Measurements from ENCODE around the gene DHRS3.

DHRS3 gene

DNA sequence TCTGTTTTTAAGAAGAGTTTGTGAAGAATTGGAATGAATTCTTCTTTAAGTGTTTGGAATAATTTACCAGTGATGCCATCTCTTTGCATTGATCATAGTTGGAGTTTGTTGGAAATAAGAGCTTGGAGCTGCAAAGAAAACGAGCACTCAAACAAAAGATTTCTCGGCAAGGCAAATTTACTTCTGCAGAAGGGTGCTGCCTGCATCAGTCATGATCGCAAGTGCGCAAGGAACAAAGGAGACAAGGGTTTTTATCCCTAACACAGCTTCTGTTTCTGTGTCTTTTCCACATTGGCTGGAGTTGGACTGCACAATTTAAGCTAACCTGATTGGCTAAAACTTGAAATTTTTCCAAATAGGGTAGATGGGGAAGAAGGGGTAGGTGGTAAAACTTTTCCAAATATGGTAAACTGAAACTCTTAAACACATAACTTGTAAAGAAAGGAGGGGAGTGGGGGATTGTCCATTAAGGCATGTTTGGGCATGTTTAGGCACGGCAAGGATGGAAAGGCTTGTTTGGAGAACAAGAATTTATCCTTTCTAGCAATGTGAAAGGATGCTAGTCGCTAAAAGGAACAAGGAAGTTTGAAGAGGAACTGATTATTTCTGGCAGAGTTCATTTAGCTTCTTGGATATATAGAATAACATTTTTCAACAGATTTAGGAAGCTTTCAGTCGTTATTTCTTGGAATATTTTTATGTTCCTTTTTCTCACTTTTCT lies 22.4 kb upstream of the DHRS3 start:
- no peak for DNase-seq (ENCODE audit: low read depth in 2 of 3, low spot score in 2 of 3)

DNA sequence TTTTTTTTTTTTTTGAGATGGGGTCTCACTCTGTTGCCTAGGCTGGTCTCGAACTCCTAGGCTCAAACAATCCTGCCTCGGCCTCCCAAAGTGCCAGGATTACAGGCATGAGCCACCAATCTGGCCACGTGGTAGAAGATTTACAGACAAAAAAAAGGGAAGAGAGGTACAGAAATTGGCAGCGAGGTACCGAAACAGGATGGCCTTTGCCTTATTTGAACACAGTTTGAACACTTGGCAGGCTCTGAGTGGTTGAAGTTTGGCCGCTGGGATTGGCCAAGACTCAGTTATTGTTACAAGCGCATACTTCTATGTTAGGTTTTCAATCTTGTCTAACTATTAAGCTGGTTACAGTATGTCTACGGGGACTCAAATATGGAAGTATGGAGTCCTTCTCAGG lies 19.7 kb upstream of the DHRS3 start:
- DNase-seq (ENCODE audit: low read depth in 2 of 3, low spot score in 2 of 3): no peak

DNA sequence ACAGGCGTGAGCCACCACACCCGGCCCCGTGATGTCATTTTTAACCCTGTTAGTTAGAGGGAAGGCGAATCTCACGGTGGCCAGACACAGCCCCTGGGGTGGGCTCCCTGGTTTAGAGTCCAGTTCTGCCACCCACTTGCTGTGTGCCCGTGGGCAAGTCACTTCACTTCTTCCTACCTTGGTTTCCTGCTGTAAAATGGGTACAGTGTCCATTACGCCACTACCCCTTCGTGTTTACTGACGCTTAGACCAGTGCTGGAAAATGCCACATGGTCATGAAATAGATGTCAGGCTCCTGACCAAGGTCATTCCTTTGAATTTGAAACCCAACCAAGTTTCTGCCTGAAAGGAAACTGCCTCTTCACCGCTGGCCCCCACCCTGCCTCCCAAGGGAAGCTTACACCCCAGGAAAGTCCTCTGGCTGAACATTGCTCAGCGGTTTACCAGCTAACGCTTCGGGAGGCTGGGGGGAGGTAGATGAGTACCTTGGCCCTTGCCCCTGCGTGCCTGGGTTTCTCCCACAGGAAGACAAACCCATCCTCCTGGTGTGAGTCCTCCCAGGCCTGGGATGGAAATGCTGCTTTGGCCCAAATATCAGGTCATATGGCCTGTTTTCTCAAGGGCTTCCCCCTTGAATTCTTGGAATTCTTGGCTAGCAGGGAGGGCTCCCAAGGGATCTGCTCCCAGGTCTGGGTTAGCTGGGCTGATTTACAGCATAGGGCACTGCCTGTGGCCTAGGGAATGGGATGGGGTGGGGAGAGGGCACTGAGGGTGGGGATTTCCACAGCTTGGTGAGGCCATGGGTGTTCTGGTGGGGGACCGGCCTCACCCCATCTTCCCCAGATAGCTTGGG lies 18.3 kb upstream of the DHRS3 start:
- DNase-seq (ENCODE audit: low read depth in 2 of 3, low spot score in 2 of 3): no peak

DNA sequence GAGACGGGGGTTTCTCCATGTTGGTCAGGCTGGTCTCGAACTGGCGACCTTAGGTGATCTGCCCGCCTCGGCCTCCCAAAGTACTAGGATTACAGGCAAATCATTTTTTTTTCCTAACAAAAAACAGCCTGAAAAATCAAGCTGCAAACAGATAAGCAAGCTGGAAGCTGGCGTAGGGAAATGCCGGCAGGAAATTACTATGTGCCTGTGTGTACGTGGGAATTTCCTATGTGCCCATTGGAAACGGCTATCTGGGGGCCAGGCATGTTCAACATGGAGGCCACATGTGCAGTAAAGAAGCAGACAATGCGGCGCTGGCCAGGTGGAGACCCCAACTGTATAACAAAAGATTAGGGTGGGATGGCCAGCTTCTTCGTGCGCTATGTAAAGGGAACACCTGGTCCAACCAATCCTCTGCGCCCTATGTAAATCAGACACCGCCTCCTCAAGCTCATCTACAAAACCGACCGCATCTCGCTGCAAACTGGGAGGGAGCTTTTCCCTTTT lies 16.7 kb upstream of the DHRS3 start:
- no peak for DNase-seq (ENCODE audit: low read depth in 2 of 3, low spot score in 2 of 3)

DNA sequence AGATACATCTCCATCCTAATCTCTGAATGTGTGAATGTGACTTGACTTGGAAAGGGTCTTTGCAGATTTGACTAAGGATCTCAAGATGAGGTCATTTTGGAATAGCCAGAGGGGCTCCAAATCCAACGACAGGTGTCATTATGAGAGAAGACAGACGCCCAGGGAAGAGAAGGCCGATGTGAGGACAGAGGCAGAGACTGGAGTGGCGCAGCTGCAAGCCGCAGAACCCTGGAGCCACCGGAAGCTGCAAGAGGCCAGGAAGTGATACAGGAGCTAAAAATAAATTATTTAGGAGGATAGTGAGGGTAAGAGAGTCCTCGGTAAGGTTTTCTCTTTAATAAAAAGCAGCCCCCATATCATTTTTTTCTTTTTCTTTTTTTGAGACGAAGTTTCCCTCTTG lies 16.1 kb upstream of the DHRS3 start:
- DNase-seq (ENCODE audit: low read depth in 2 of 3, low spot score in 2 of 3): no peak

DNA sequence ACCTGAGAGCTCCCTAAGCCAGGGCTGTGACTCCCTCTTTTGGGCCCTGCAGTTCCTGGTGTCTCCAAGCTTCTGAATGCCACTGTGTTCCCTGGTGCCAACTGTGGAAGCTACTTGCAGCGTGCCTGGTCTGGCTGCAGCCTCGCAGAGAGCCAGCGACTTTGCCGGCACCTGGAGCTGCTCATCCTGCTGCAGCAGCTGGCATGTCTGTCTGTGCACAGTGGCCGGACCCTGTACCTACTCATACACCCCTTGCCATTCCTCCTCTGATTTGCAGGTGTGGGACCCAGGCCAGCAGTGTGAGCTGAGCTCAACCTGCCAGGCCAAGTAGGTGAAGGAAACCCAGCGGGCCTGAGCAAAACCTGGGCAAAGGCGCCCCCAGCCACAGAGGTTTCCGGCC lies 13.6 kb upstream of the DHRS3 start:
- DNase-seq (ENCODE audit: low read depth in 2 of 3, low spot score in 2 of 3): no peak

DNA sequence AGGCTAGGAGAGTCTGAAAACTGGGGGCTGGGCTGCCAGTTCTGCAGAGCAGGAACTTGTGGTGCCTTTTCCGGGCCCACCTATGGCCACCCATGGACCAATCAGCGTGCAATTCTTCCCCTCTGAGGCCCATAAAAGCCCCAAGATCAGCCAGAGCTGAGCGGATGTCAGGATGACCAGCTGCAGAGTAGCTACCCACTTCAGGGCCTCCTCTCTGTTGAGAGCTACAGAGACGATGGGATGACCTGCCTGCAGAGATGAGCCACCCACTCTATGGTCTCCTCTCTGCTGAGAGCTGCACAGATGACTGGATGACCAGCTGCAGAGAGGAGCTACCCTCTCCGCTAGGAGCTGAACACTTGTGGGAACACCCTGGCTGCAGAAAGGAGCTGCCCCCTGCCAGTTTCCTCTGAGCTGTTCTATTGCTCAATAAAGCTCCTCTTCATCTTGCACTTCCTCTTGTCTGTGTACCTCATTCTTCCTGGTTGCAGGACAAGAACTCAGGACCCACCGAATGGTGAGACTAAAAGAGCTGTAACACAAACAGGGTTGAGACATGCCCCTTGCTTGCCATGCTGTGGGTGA lies 13.0 kb upstream of the DHRS3 start:
- no peak for DNase-seq (ENCODE audit: low read depth in 2 of 3, low spot score in 2 of 3)

DNA sequence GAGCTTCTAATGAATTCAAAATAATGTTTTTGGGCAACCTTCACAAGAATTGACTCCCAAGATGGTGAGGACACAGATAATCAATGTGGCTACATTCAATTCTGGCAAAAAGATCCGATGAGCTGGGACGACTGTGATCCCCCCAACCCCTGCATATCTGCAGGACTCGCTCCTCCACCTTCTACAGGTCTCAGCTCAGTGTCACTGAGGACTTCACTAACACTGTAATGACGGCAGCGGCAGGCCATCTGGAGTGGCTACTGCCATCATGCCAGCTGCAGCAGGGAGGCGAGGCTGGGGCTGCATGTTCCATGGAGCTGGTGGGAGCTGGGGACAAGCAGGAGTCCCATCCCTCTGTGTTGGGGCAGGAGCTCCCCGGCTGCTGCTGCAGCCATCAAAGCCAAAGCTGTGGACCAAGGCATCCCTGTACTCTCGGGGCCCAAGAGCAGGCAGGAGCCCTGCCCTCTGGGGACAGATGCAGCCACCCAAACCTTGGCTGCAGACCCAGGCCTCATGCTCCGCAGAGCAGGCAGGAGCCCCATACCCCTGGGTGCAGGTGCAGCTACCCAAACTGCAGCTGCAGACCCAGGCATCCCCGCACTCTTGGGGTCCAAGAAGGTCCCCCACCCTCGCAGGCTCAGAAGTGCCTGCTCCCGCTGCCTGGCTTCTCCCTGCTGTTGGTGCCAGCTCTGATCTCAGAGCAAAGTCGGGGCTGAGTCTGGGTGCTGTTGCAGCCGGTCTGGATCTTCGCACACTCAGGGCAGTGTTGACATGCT lies 12.2 kb upstream of the DHRS3 start:
- DNase-seq (ENCODE audit: low read depth in 2 of 3, low spot score in 2 of 3): no peak

DNA sequence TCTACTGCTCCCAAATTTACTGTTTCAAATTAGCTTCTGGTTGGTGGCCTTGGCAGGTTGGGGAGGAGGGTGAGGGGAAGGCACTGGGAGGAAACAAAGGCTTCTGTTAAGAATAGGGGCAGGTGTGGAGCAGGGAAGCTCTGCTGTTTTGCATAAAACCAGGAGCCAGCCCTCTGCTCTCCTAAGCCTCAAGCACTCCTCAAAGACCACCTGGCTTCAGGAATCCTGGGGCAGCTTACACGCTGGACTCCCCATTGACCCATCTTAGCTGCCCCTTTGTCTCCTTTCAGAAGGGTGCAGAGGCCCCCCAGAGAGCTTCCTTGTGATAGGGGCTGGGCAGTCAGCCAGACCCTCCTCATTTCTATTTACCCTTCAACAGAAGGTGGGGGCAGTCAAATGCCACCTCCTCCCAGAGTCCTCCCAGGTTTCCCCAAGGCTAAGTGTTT lies 11.5 kb upstream of the DHRS3 start:
- no peak for DNase-seq (ENCODE audit: low read depth in 2 of 3, low spot score in 2 of 3)

DNA sequence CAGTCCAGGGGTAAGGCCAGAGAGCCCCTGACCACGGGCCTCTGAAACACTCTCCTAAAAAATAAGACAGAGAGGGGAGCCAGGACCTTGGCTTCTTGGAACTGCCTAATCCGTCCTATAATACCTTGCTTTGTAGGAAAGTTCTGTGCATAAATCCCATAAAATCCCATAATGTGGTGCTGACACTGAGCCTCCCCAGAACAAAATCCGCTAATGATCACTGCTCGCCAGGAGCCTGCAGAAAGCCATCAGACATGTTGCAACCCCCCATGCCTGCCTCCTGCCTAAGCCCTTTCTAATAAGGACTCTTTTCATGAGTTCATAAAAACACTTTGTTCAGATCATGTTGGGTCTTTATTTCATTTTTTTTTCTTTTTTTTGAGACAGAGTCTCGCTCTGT lies 9.3 kb upstream of the DHRS3 start:
- no peak for DNase-seq (ENCODE audit: low read depth in 2 of 3, low spot score in 2 of 3)

DNA sequence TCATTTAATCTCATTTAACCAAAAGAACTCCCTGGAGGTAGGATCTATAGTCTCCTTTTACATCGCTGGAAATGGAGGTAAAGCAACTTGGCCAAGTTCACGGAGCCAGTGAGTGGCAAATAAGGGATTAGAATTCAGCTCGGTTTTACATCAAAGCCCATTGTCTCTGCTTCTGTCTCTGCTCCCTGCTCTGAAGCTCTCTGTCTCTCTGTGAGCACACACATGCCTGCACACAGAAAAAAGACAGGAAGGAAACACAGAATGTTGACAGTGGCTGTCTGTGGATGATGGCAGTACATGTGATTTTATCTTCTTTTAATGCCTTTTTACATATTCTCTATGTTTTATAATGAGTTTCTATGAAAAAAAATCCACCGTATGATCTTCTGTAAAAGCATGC lies 8.9 kb upstream of the DHRS3 start:
- DNase-seq (ENCODE audit: low read depth in 2 of 3, low spot score in 2 of 3): no peak

DNA sequence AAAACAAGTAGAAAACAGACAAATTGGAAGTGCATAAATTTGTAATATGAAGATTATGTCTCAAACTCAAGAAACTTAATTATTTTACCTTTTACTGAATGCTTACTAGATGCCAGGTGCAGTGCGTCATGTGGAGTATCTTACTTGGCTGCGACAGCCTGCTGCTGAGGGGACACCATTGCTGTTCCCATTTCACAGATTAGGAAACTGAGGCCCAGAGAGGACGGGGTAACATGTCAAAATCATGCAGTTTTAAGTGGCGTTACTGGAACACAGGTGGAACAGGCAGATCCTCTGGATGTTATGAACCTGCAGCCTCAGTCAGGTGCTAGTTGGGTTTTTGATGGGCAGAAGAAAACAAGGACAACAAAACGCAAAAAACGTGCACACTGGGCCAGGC lies 7.3 kb upstream of the DHRS3 start:
- DNase-seq (ENCODE audit: low read depth in 2 of 3, low spot score in 2 of 3): no peak

DNA sequence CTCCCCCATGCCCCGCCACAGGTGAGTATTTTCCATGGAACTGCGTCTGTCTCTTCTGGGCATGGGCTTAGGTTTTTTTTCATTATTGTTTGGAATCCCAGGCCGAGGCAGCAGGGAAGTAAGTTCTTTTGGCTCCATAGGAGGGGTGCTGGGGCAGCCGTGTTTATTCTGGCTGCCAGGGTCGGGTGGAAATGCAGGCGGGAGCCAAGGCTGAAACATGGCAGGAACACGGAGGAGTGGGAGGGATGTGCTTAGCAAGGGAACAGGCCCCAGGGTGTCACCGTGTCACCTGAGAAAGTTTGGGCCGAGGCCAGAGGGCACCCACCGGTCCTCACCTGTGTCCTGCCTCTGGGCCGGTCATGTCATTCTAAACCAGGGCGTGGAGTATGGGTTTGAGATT lies 4.5 kb upstream of the DHRS3 start:
- no peak for DNase-seq (ENCODE audit: low read depth in 2 of 3, low spot score in 2 of 3)

DNA sequence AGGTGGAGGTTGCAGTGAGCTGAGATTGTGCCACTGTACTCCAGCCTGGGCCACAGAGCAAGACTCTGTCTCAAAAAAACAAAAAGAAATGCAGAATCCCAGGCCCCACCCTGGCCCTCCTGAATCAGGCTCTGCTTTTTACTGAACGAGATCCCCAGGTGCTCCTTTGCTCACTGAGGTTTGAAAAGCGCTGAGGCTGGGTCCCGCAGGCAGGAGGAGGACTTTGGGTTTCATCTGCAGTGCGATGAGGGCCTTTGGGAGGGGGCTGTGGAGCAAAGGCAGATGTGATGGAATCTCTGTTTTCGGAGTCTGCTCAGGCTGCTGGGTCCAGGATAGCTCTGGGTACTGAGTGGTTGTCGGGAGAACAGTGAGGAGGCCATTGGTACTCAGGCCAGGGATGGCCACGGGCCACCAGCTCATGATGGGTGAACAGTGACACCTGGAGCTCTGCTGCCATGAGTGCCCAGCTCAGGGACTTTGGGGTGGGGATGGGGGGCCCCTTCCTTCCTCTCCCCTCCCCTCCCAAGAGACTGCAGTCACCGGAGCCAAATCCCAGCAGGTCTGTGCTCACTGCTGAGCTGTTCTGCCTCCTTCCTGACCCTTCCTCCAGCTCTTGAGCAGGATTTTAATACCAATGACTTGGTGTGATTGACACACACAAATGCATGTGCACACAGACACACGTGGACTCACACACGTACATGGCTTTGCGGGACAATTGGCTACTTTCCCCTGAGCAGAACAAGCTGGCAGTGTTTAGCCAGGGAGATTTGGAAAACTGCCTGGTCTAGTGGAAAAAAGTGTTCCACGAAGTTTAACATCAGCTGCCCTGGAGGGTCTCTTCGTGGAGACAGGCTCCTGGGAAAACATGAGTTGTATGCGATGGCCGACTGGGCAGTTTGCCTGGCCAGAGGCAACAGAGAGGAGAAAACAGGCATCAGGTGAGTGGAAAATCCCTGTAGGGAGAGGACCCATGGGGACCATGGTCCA lies 3.6 kb upstream of the DHRS3 start:
- no peak for DNase-seq (ENCODE audit: low read depth in 2 of 3, low spot score in 2 of 3)

DNA sequence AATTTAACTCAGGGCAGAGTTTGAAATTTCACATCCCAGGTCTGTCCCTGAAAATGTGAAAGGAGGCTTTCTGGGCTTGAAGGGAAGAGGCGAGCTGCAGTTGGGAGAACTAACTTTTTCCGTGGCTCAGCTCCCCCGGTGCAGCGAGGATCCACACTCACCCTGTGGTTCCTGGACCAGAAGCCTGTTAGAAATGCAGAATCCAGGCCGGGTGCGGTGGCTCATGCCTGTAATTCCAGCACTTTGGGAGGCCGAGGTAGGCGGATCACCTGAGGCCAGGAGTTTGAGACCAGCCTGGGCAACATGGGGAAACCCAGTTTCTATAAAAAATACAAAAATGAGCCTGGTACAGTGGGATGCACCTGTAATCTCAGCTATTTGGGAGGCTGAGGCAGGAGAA lies 2.9 kb upstream of the DHRS3 start:
- DNase-seq (ENCODE audit: low read depth in 2 of 3, low spot score in 2 of 3): no peak

DNA sequence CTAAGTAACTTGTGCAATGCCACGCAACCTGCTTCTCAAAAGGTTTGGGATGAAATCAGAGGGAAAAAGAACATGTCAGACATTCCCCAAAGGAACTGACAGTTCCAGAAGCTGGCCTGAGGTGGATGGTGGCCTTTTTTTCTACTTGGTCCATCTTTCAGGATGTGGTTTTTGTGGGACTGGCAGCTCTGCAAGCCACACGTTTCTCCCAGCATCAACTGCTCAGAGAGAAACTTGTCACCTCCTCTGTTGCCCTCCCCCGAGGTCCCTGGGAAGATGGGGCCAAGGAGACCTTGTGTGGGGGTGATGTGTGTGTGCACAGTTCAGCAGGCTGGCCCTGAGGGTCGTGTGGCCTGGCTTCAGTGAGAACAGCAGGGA lies 2.5 kb upstream of the DHRS3 start:
- peak in 1 of 3 experiments; percentile 18 for DNase-seq (ENCODE audit: low read depth in 2 of 3, low spot score in 2 of 3)

DNA sequence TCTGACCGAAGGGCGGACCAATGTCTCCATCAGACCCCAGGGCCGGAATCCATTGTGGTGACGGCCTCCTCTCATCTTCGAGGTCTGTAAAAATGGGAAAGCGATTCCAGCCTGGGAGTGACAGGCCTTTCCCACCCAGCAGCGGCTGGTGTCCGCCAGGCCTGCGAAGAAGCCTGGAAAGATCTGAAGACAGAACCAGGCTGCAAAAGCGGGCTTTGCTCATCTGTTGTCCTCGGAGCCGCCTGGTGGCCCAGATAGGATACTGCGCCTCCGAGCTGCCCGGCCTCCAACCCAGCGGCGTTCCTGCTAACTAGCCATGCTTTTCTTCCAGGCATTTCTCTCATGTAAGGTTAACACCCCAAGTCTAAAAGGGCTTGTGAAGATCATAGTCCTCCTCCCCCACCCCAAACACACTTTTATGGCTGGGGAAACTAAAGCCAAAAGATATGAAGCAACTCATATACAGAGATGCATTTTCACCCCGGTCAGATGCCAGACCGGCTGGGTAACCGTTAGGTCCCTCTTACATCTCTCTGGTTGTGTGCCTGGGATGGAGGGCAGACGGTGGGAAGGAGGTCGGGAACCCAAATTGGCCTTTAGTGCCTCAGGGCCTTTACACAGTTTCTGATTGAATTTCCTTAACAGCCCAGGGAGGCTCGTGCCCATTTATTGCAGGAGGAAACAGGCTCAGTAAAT lies 1.9 kb upstream of the DHRS3 start:
- peak; percentile 52 to 70 (median 57) for DNase-seq (ENCODE audit: low read depth in 2 of 3, low spot score in 2 of 3)

DNA sequence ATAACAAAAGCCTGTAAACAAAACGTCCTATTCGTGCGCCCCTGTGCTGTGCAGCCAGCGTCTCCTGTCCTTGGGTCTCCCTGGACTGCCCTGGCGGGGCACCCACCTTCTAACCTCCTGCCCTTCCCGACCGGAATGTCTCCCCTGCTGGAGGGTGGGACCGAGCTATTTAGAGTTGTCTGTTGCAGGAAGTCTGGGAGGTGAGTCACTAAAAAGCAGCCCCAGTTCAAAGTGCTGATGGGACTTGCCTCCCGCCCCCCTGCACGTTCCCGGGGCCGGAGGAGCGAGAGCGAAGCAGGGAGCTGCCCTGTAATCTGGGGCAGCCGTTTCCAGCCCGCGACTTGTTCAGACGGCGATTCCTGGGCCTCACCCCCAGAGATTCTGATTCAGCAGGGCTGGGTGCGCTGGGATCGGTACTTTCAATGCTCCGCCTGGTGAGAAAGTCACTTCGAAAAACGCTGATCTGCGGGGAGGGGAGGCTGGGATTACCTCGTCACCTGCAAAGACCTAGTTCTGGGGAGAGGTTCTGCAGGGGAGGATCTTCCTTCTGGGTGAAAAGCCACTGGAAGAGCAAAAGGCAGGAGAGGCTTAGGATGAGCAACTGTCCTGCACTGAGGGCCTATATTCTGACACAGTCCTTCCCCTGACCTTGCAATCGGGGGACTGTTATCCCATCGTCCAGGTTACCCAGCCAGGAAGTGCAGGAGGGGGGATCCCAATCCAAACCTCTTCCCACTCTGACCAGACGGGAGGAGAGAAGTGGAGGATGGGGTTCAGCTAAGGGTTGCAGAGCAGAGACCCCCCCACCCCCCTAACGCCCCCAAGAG lies 1.2 kb upstream of the DHRS3 start:
- peak; percentile 45 to 59 (median 50) for DNase-seq (ENCODE audit: low read depth in 2 of 3, low spot score in 2 of 3)

DNA sequence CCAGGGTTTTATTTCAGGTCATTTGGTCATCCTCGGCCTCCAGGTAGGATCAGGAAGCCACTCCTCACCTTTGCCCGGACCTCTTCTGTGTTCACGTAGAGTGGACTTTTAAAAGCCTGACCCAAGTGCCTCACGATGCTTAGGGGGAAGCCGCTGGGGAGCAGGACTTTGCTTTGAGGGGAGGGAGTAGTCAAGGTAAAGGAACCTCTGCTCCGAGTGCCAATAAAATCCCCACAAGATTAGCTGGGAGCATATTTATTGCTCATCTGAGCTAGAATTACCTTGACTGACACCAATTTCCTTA lies 603 bp upstream of the DHRS3 start:
- no peak for DNase-seq (ENCODE audit: low read depth in 2 of 3, low spot score in 2 of 3)

Data from activated CD8-positive, alpha-beta memory T cell treated with anti-CD3 and anti-CD28 coated beads for 48 hours (primary cell).